ENCODE data around the gene DNAI4.

GRCh38 chr1:66951513-66951912, 26.9 kb upstream of the DNAI4 start:
- TF ChIP-seq POLR2A (IDR thresholded peaks at IDR 0.05; ENCODE audit: low read depth, low read length) (no peak), POLR2AphosphoS5 (IDR thresholded peaks at IDR 0.05; ENCODE audit: low read depth, low read length) (no peak)

Measured in GM12892 (cell line).